Measurements from ENCODE around the gene DQX1. TPM values are rescaled to one million over a fixed set of nuclear protein-coding genes. Genes with fewer than 3 reads are reported as not detected.
A peak's percentile ranks its signal among the peaks of the same experiment; 100 is the strongest.
"Not testable (repeated sequence)": the region's sequence is repeated elsewhere in the genome, so short reads cannot be mapped to it uniquely, and the experiment has no call there.

The DQX1 gene
- total RNA-seq, 1 donor from 2014 or later: not detected

DNA sequence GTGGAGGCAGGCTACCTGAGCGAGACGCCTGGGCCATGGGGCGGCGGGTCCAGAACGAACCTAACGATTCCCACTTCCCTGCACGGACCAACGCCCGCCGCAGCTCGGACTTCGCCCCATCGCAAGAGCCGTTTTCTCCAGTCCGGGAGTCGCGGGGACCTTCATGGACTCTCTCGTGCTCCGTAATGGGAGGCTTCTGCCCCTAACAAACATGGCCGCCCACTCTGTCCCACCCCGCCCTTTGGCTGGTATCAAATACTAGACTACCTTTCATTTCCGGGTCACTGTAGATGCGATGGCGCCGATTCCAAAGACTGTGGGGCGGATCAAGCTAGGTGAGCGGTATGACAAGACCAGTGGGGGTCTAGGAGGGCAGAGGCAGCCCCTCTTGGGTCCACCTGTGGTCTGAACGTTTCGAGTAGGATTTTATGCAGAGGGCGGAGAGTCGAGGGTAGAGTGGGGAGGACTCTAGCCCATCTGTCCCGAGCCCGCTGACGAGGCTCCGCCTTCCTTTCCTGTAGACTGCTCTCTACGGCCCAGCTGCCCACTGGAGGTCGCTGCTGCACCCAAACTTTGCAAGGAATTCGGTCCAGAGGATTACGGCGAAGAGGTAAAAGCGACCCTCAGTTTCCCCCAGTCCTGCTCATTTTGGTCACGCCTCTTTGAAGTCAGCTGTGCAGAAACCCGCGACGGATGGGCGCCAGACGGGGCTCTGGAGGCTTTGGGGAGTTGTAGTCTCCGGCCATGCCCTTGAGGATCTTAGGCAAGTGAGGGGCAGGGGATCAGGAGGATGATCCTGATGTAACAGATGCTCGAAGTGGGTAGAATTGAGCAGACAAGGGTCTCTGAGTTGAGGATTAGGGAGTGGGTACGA is 43.0 kb downstream of the DQX1 start, which contains the start of the genes CCDC142 and TTC31:
TSS of gene CCDC142 (minus strand) at position 198 of the 874 bp plus-strand sequence. CDS start at position 37, 161 bp downstream.
TSS of gene TTC31 (plus strand) at position 281 of the 874 bp plus-strand sequence. CDS start at position 296, 15 bp downstream.
- intact Hi-C loops (cut with DNase I): loop anchor here (5.0 kb wide), 1 partner anchor 104 kb away; no protein-coding TSS in a partner anchor
- DNase-seq (peak; percentile 97), ATAC-seq (ENCODE audit: poor library complexity) (peak; percentile 99)

DNA sequence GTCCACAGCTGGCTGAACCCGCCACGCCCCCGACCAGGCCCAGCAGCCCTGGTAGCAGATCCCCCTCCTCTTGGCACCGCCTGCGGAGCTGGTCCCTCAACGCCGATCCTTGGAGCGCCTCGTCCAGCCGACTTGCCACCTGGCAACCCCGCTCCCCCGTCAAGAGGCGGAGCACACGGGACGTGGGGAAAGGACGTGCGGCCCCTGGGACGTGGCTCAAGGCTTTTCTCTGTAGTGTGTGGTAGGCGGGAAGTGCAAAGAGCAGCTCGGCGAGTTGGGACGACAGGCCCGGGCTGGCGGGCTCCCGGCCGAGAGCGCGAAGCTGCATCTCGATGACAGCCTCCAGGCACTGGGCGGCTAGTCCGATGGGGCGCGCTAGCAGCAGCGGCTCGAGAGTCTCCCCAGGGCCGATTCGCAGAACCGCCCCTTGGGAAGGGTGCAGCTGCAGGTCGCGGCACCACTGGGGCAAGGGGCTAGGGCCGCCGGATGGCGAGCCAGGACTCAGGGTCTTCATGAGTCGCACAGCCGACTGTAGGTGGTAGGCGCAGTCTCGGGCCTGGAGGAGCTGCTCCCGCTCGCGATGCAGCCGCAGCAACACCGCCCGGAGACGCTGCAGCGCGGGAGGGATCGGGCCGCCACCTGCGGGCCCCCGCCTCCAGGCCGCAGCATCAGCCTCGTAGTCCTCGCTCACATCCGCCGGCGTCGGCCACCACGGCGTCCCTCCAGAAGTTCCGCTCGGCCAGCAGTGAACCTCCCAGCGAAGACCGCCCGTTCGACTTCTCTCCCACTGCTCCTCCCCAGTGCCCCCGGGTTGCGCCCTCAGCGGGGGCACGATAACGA is 43.9 kb downstream of the DQX1 start:
- DNase-seq (peak; percentile 80), ATAC-seq (ENCODE audit: poor library complexity) (peak; percentile 71)
- intact Hi-C loops (cut with DNase I): loop anchor here (5.0 kb wide), 1 partner anchor 105 kb away; no protein-coding TSS in a partner anchor

DNA sequence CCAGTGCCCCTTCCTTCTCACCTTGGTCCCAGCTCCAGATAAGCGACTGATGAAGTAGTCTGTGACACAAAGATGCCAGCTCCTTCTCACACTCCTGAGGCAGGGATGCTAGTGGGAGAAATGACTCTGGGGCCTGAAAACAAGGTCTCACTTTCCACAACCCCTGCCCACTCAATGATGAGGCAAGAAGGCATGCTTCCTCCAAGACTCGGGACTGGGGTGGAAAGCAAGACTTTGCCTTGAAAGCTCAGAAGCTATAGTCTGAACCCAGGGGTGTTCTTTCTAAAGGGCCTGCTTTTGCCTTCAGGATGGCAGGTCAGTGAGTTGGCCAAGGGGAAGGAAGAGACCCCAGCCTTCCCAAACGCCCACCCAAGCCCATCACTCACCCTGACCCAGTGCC is 44.6 kb downstream of the DQX1 start:
- ATAC-seq (ENCODE audit: poor library complexity) (no peak), DNase-seq (no peak)
- intact Hi-C loops (cut with DNase I): loop anchor here (5.0 kb wide), 1 partner anchor 106 kb away; no protein-coding TSS in a partner anchor

DNA sequence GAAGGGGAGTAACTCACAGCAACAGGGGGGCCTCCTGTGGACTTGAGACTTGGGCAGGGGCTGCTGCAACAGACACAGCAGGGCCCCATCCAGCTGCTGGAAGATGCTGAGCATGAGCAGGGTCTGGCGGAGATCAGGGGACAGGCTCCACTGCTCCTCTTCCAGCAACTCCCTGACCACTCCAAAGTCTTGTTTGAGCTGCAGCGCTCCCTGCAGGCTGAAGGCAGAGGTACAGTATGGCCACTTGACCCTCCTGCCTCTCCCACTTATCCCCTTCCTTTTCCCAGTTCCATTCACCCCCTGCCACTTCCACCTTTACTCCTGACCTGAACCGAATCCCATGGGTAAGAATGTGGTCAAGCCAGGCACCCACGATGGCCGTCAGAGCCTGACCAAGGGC is 51.1 kb downstream of the DQX1 start:
- no peak for ATAC-seq (ENCODE audit: poor library complexity)
- no peak for DNase-seq
- intact Hi-C loops (cut with DNase I): no loop called here

DNA sequence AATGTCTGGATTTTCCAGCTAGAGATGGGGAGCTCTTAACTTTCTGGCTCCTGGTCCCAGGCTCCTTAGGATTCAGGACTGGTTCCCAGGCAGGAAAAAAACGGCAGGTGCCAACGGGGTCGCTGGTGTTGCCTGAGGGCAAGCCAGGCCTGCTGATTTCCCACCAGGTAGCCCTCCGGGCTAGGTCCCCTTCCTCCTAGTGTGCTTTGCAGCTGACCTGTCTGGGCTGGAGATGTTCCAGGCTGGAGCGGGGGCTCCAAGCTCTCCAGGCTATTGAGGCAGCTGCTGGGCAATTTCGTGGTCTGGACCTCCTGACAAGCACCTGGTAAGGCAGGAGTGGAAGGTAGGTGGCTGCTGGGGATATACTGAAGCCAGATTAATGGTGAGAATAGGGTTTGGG is 51.5 kb downstream of the DQX1 start:
- DNase-seq: no peak
- intact Hi-C loops (cut with DNase I): no loop called here
- no peak for ATAC-seq (ENCODE audit: poor library complexity)

DNA sequence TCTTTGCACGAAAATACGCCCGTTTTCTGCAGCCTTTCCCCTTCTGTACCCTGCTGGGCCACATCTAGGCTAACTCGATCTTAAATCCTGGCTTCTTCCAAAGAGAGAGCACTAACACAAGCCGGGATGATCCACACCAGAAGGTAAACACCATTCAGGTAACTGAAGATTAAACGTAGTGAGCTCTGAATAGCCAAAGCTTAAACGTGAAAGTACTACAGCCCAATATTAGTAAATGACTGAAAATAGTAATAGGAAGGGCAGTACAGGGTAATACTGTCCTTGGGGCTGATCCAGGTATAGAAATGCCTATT is 53.1 kb downstream of the DQX1 start:
- ATAC-seq (ENCODE audit: poor library complexity) (peak; percentile 6), DNase-seq (no peak)
- intact Hi-C loops (cut with DNase I): no loop called here

DNA sequence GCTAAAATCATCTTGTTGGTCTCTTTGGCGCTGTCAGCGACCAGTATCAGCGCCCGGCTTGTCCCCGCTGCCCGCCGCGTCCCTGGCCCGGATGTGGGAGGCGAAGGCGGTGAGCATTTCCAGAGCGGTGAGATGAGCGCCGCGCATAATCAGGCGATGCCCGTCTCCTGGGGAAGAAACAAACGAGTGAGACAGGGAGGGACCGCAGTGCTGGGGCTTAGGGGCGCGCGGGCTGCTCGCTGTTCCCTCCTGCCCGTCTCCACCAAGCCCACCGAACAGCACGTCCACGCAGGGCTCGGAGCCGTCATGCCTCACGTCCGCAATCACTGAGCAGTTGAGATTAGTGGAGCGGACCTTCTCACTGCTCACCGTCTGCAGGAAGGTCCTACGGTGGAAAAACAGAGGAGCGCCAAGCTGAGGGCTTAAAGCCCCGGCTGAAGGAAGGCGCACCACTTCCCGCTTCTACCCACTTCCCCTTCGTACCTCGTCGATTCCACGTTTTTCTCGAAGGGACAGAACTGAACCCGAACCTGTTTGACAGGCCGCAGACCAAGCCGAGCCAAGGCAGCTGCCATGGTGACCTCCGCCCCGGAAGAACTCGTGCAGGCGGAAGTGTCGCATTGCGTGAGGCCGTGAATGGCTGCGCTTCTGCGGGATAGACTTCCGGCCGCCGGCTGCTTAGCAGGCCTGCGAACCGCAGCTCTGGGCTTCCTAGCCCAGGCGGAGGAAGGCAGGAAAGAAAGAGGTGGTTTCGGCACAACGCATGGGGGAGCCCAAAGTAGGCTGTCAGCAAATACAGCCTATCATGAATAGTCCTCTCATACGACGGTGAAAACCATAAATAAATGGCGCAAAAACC is 53.7 kb downstream of the DQX1 start, which contains the start of gene MRPL53:
TSS of gene MRPL53 (minus strand) at position 595 of the 859 bp plus-strand sequence. CDS start at position 575, 20 bp downstream.
- DNase-seq (peak; percentile 97), ATAC-seq (ENCODE audit: poor library complexity) (peak; percentile 97)
- intact Hi-C loops (cut with DNase I): no loop called here

- DNase-seq (no peak), ATAC-seq (ENCODE audit: poor library complexity) (no peak)
- intact Hi-C loops (cut with DNase I): no loop called here
Measured at GRCh38 chr2:74471332-74472065, 54.5 kb downstream of the DQX1 start.

GRCh38 chr2:74470742-74471141 is 55.3 kb downstream of the DQX1 start:
- DNase-seq; intact Hi-C loops (cut with DNase I); ATAC-seq (ENCODE audit: poor library complexity): not testable (repeated sequence)

Other genes with a start within 250 kb of the DQX1 start
- 1.3 TPM for gene SLC4A5, start 182.8 kb downstream of the DQX1 start, total RNA-seq
- gene DCTN1, start 145.9 kb downstream of the DQX1 start, total RNA-seq: 149 TPM
- gene C2orf81, start 104.6 kb downstream of the DQX1 start, total RNA-seq: 0.62 TPM
- gene WDR54, start 104.5 kb downstream of the DQX1 start, total RNA-seq: 2.2 TPM
- gene RTKN, start 84.3 kb downstream of the DQX1 start, total RNA-seq: 17.8 TPM
- 19.6 TPM for gene INO80B, start 71.1 kb downstream of the DQX1 start, total RNA-seq
- 42.4 TPM for gene WBP1, start 67.8 kb downstream of the DQX1 start, total RNA-seq
- 19.2 TPM for gene MOGS, start 60.8 kb downstream of the DQX1 start, total RNA-seq
- 159 TPM for gene MRPL53, start 53.6 kb downstream of the DQX1 start, total RNA-seq
- gene CCDC142, start 43.2 kb downstream of the DQX1 start, total RNA-seq: 7.2 TPM
- gene TTC31, start 43.1 kb downstream of the DQX1 start, total RNA-seq: 8.4 TPM
- 0.16 TPM for gene LBX2, start 26.6 kb downstream of the DQX1 start, total RNA-seq
- 20.3 TPM for gene PCGF1, start 18.5 kb downstream of the DQX1 start, total RNA-seq
- not detected for gene TLX2, start 11.8 kb downstream of the DQX1 start, total RNA-seq
- gene AUP1, start 3.5 kb upstream of the DQX1 start, total RNA-seq: 43.2 TPM
- 28.5 TPM for gene HTRA2, start 3.7 kb upstream of the DQX1 start, total RNA-seq
- gene LOXL3, start 27.7 kb upstream of the DQX1 start, total RNA-seq: 3.6 TPM
- gene DOK1, start 28.5 kb upstream of the DQX1 start, total RNA-seq: 3.8 TPM
- gene M1AP, start 122.1 kb upstream of the DQX1 start, total RNA-seq: not detected
- 3.5 TPM for gene SEMA4F, start 128.0 kb upstream of the DQX1 start, total RNA-seq

All from Right ventricle myocardium superior (tissue), 1 donor.